ENCODE results near the gene GOLGA6L7. TPM values are rescaled to one million over a fixed set of nuclear protein-coding genes. Genes with fewer than 3 reads are reported as not detected.

Gene GOLGA6L7
- total and polyA plus RNA-seq, 2 donors (not counting 3 experiments of a cell fraction or from before 2014, with no cell fraction given), result not detected

DNA sequence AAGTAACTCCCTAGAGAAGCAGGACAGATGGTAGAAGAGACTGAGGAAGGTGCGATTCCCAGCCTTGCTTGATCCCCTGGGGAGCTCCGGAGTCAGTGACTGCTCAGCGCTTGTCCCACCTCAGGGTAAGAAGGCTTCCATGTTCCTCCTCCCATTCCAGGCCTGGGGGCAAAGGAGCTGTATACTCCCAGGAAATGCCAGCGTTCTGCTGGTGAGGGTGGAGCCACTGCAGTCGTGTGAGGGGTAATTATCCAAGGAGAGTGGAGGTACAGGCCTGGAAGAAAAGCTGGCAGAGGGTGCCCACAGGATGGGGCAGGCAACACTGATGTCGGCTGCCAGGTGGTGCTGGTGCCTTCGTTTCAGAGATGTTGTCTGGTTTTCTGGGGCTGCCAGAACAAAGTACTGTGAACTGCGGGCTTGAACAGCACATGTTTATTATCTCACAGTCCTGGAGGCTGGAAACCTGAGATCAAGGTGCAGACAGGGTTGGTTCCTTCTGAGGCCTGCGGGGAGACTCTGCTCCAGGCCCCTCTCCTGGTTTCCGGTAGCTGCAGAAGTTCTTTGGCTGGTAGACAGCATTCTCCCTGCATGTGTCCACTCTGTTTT lies 25.2 kb upstream of the GOLGA6L7 start:
- ChIA-PET CTCF (interaction anchor here (1.0 to 1.3 kb wide), 3 partner anchors 216 to 230 kb away, joined by 3 to 4 read pairs (median 3); no protein-coding TSS in a partner anchor), POLR2A (no interaction called here)
- no peak for TF ChIP-seq POLR2A (IDR thresholded peaks at IDR 0.05; ENCODE audit: low read depth, low read length)
- Histone ChIP-seq H3K79me2 (ENCODE audit: control insufficient read depth, insufficient read depth, low read length) (no peaks in the 10 kb centered on the region), H3K4me2 (ENCODE audit: insufficient read depth, low read length) (no peak overlapping the region), H3K27me3 (ENCODE audit: control insufficient read depth in 2 of 2, insufficient read depth in 2 of 2, low read length in 2 of 2) (no peaks in the 10 kb centered on the region), H4K20me1 (replicated peaks; ENCODE audit: control insufficient read depth, extremely low read depth, insufficient read depth, low read length) (no peaks in the 10 kb centered on the region), H3K9me1 (replicated peaks; ENCODE audit: control insufficient read depth, extremely low read depth, insufficient read depth, low read length) (no peaks in the 10 kb centered on the region), H3K9ac (replicated peaks; ENCODE audit: extremely low read depth, insufficient read depth, low read length) (no peak overlapping the region), H3K9me3 (replicated peaks; ENCODE audit: control insufficient read depth, insufficient read depth, low read length) (no peaks in the 10 kb centered on the region), H3K4me1 (ENCODE audit: control insufficient read depth, extremely low read depth, insufficient read depth, low read length) (no peaks in the 10 kb centered on the region), H3K27ac (ENCODE audit: insufficient read depth, low read depth, low read length) (no peak overlapping the region), H3K4me3 (replicated peaks in 1 of 3; ENCODE audit: insufficient read depth in 1 of 3, low read depth in 1 of 3, low read length in 3 of 3) (no peak overlapping the region), H3K36me3 (ENCODE audit: control insufficient read depth in 2 of 2, extremely low read depth in 1 of 2, insufficient read depth in 2 of 2, low read length in 2 of 2) (no peaks in the 10 kb centered on the region), H2AFZ (ENCODE audit: low read depth, low read length) (no peak overlapping the region)
- FAIRE-seq (no peak), DNase-seq (ENCODE audit: low read depth, low spot score) (no peak)
- no TSS peak for BruUV-seq (replicated peaks)
- dilution Hi-C loops (cut with MboI; ENCODE audit: extremely low pct_ligation_motif_present, low sequenced_read_pairs) (no loop called here), intact Hi-C loops (cut with micrococcal nuclease) (no loop called here)

DNA sequence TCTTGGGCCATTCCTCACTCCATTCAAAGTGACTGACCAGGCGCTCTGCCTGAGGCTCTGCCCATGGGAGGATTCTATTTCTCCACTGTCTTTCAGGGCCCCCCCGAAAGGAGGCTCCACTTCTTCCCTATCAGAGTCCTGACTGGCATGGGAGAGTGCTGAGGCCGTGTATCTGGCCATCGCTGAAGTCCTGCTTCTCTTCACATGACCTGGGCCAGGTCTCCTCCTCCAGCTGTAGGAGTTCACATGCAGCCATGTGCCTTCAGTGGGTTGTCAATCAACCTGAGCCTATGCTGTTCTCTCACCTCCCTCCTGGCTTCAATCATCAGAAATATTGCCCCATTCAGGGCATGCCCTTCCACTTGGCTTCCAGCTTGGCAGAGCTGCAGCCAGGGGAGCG lies 24.6 kb upstream of the GOLGA6L7 start:
- H3K4me2 ChIP-seq (ENCODE audit: insufficient read depth, low read length), result no peak overlapping the region
- intact Hi-C loops (cut with micrococcal nuclease) (no loop called here), dilution Hi-C loops (cut with MboI; ENCODE audit: extremely low pct_ligation_motif_present, low sequenced_read_pairs) (no loop called here)
- no peaks in the 10 kb centered on the region for H3K79me2 ChIP-seq (ENCODE audit: control insufficient read depth, insufficient read depth, low read length)
- FAIRE-seq (no peak), DNase-seq (ENCODE audit: low read depth, low spot score) (no peak)
- no peaks in the 10 kb centered on the region for H3K27me3 ChIP-seq (ENCODE audit: control insufficient read depth in 2 of 2, insufficient read depth in 2 of 2, low read length in 2 of 2)
- POLR2A ChIA-PET, result no interaction called here
- H3K4me1 ChIP-seq (ENCODE audit: control insufficient read depth, extremely low read depth, insufficient read depth, low read length), result no peaks in the 10 kb centered on the region
- H3K4me3 ChIP-seq (replicated peaks in 1 of 3; ENCODE audit: insufficient read depth in 1 of 3, low read depth in 1 of 3, low read length in 3 of 3), result no peak overlapping the region
- H2AFZ ChIP-seq (ENCODE audit: low read depth, low read length), result no peak overlapping the region
- H3K9me1 ChIP-seq (replicated peaks; ENCODE audit: control insufficient read depth, extremely low read depth, insufficient read depth, low read length), result no peaks in the 10 kb centered on the region
- no peak overlapping the region for H3K27ac ChIP-seq (ENCODE audit: insufficient read depth, low read depth, low read length)
- H4K20me1 ChIP-seq (replicated peaks; ENCODE audit: control insufficient read depth, extremely low read depth, insufficient read depth, low read length), result no peaks in the 10 kb centered on the region
- no peaks in the 10 kb centered on the region for H3K9me3 ChIP-seq (replicated peaks; ENCODE audit: control insufficient read depth, insufficient read depth, low read length)
- BruUV-seq (replicated peaks), result no TSS peak
- H3K36me3 ChIP-seq (ENCODE audit: control insufficient read depth in 2 of 2, extremely low read depth in 1 of 2, insufficient read depth in 2 of 2, low read length in 2 of 2), result no peaks in the 10 kb centered on the region
- no peak overlapping the region for H3K9ac ChIP-seq (replicated peaks; ENCODE audit: extremely low read depth, insufficient read depth, low read length)
- CTCF ChIA-PET, result interaction anchor here (1.0 to 1.3 kb wide), 3 partner anchors 217 to 231 kb away, joined by 3 to 4 read pairs (median 3); no protein-coding TSS in a partner anchor
- no peak for TF ChIP-seq JUN (IDR thresholded peaks at IDR 0.05; ENCODE audit: borderline replicate concordance, insufficient read depth, insufficient read length, low read depth)
- no peak for TF ChIP-seq POLR2A (IDR thresholded peaks at IDR 0.05; ENCODE audit: low read depth, low read length)
- no peak for TF ChIP-seq FOS (IDR thresholded peaks at IDR 0.05; ENCODE audit: borderline replicate concordance, insufficient read depth, low read length)
- no peak for TF ChIP-seq CTCF (IDR thresholded peaks at IDR 0.05; ENCODE audit: extremely low read depth in 1 of 2, insufficient read depth in 1 of 2, low read depth in 1 of 2, low read length in 2 of 2)
- no peak for TF ChIP-seq GATA2 (IDR thresholded peaks at IDR 0.05; ENCODE audit: insufficient read depth, insufficient read length, low read depth, low read length)
- no peak for TF ChIP-seq MAX (IDR thresholded peaks at IDR 0.05; ENCODE audit: insufficient read depth, insufficient read length)
- TF ChIP-seq POLR2AphosphoS5 (IDR thresholded peaks at IDR 0.05; ENCODE audit: insufficient read depth, low read depth, low read length), result no peak
- no peak for TF ChIP-seq MYC (IDR thresholded peaks at IDR 0.05; ENCODE audit: low read depth, low read length)
- no peak for TF ChIP-seq EZH2 (IDR thresholded peaks at IDR 0.05; ENCODE audit: borderline replicate concordance, low read depth, low read length, severe bottlenecking)
